Neural progenitor cell (in vitro differentiated cells): ENCODE data around the gene FCAR. TPM values are rescaled to one million over a fixed set of nuclear protein-coding genes. Genes with fewer than 3 reads are reported as not detected.
"Not testable (repeated sequence)": the region's sequence is repeated elsewhere in the genome, so short reads cannot be mapped to it uniquely, and the experiment has no call there.

Experiments
- DNase-seq: peaks from one replicate; pipeline ENCODE4 v3.0.0-alpha.2; 2016; ENCODE audit warnings: low spot score
- H2AFZ ChIP-seq: fragments of 200-600 bp; sonication (generic); replicated peaks from 2 replicates; pipeline ENCODE4 v1.6.1; 2016; ENCODE audit warnings: antibody characterized with exemption
- H3F3A ChIP-seq: fragments of 200-600 bp; sonication (generic); 2 replicates; pipeline ENCODE4 v1.6.1; 2016; ENCODE audit warnings: antibody characterized with exemption, low read depth
- H3K27ac ChIP-seq: fragments of 200-600 bp; sonication (generic); 2 replicates; pipeline ENCODE4 v1.5.1; 2016; ENCODE audit warnings: mild to moderate bottlenecking
- H3K27me3 ChIP-seq: fragments of 200-600 bp; sonication (generic); 2 replicates; pipeline ENCODE4 v1.6.1; 2016; ENCODE audit warnings: mild to moderate bottlenecking, moderate library complexity
- H3K36me3 ChIP-seq: fragments of 200-600 bp; sonication (generic); 2 replicates; pipeline ENCODE4 v1.5.1; 2016
- H3K4me1 ChIP-seq: fragments of 200-600 bp; sonication (generic); 2 replicates; pipeline ENCODE4 v1.6.1; 2016; ENCODE audit warnings: mixed run types
- H3K4me2 ChIP-seq: fragments of 200-600 bp; sonication (generic); 2 replicates; pipeline ENCODE4 v1.6.1; 2016
- H3K4me3 ChIP-seq: fragments of 200-600 bp; sonication (generic); 2 replicates; pipeline ENCODE4 v1.5.1; 2016
- H3K79me2 ChIP-seq: fragments of 200-600 bp; sonication (generic); 2 replicates; pipeline ENCODE4 v1.6.1; 2016; ENCODE audit warnings: low read depth
- H3K9ac ChIP-seq: fragments of 200-600 bp; sonication (generic); 2 replicates; pipeline ENCODE4 v1.6.1; 2016
- H3K9me3 ChIP-seq: fragments of 200-600 bp; sonication (generic); 2 replicates; pipeline ENCODE4 v1.5.1; 2016; ENCODE audit warnings: low read depth
- H4K20me1 ChIP-seq: fragments of 200-600 bp; sonication (generic); 2 replicates; pipeline ENCODE4 v1.6.1; 2016; ENCODE audit warnings: low read depth
- H3K27ac Mint-ChIP-seq: 3 replicates; pipeline ENCODE4 v1.8.0; 2021; ENCODE audit warnings: mixed read lengths
- H3K27me3 Mint-ChIP-seq: 2 replicates; pipeline ENCODE4 v1.8.0; 2022; ENCODE audit warnings: low read depth, mild to moderate bottlenecking, inconsistent platforms, moderate library complexity, mixed read lengths; ENCODE audit not compliant: insufficient read depth
- H3K36me3 Mint-ChIP-seq: 3 replicates; pipeline ENCODE4 v1.8.0; 2021; ENCODE audit warnings: mixed read lengths
- H3K4me1 Mint-ChIP-seq: 3 replicates; pipeline ENCODE4 v1.8.0; 2021; ENCODE audit warnings: mixed read lengths
- H3K4me3 Mint-ChIP-seq: 3 replicates; pipeline ENCODE4 v1.8.0; 2021; ENCODE audit warnings: mild to moderate bottlenecking, moderate library complexity, mixed read lengths
- H3K9me3 Mint-ChIP-seq: 3 replicates; pipeline ENCODE4 v1.8.0; 2020; ENCODE audit warnings: mixed read lengths
- CTCF ChIP-seq: fragments of 200-600 bp; sonication (generic); IDR thresholded peaks from 2 replicates; pipeline ENCODE4 v1.5.1; 2017; ENCODE audit warnings: antibody characterized with exemption, mild to moderate bottlenecking
- EZH2 ChIP-seq: fragments of 200-600 bp; sonication (generic); IDR thresholded peaks from 2 replicates; pipeline ENCODE4 v1.6.1; 2017; ENCODE audit warnings: antibody characterized with exemption, mild to moderate bottlenecking, moderate library complexity
- EZH2phosphoT487 ChIP-seq: fragments of 200-600 bp; sonication (generic); IDR thresholded peaks from 2 replicates; pipeline ENCODE4 v1.6.1; 2017; ENCODE audit warnings: antibody characterized with exemption
- total RNA-seq: library from RNA; depleted of rRNA; stranded (reverse); fragments of >200 nt; gene quantifications from 2 replicates; pipeline ENCODE4 v1.2.3, GENCODE V29; 2015; ENCODE audit warnings: low replicate concordance

The FCAR gene
- total RNA-seq, 1 donor from 2014 or later, result not detected

DNA sequence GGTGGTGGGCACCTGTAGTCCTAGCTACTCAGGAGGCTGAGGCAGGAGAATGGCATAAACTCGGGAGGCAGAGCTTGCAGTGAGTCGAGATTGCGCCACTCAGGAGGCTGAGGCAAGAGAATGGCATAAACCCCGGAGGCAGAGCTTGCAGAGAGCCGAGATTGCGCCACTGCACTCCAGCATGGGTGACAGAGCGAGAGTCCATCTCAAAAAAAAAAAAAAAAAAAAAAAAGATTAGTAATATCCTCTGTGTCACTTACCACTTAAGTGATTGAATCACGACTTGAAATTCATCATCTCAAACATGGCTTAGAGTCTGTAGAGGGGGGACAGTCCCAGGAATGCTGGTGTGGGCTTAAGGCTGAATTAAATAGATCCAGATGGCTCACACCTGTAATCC, 27.1 kb downstream of the FCAR start:
- H3K79me2 ChIP-seq, H4K20me1 ChIP-seq, H3K27me3 ChIP-seq, H3K36me3 ChIP-seq, H3K9me3 ChIP-seq, H3K27ac ChIP-seq, H3K4me2 ChIP-seq, H3K27ac Mint-ChIP-seq, DNase-seq, H3K36me3 Mint-ChIP-seq, H3K9ac ChIP-seq, H3K4me1 ChIP-seq, H3K9me3 Mint-ChIP-seq, H3K4me1 Mint-ChIP-seq, H3K4me3 Mint-ChIP-seq, H2AFZ ChIP-seq, H3K4me3 ChIP-seq, H3F3A ChIP-seq: not testable (repeated sequence)
- H3K27me3 Mint-ChIP-seq, result peaks cover 11% of the 10 kb centered on the region

GRCh38 chr19:54902061-54902460, 28.0 kb downstream of the FCAR start:
- H3K4me3 ChIP-seq, result no peak overlapping the region
- H4K20me1 ChIP-seq, result no peaks in the 10 kb centered on the region
- no peaks in the 10 kb centered on the region for H3K79me2 ChIP-seq
- TF ChIP-seq EZH2phosphoT487 (no peak), CTCF (no peak), EZH2 (no peak)
- H3K27me3 Mint-ChIP-seq, result peaks cover 11% of the 10 kb centered on the region
- no peaks in the 10 kb centered on the region for H3K36me3 ChIP-seq
- H3K9ac ChIP-seq, result no peak overlapping the region
- no peak for DNase-seq
- H3K4me3 Mint-ChIP-seq, result no peak overlapping the region
- no peaks in the 10 kb centered on the region for H3F3A ChIP-seq
- no peak overlapping the region for H3K4me2 ChIP-seq
- H3K9me3 Mint-ChIP-seq, result peaks cover 6% of the 10 kb centered on the region
- no peak overlapping the region for H3K27ac Mint-ChIP-seq
- no peaks in the 10 kb centered on the region for H3K4me1 Mint-ChIP-seq
- H3K9me3 ChIP-seq, result no peaks in the 10 kb centered on the region
- H3K27me3 ChIP-seq, result no peaks in the 10 kb centered on the region
- no peak overlapping the region for H2AFZ ChIP-seq
- no peaks in the 10 kb centered on the region for H3K4me1 ChIP-seq
- no peak overlapping the region for H3K27ac ChIP-seq
- H3K36me3 Mint-ChIP-seq, result no peaks in the 10 kb centered on the region

DNA sequence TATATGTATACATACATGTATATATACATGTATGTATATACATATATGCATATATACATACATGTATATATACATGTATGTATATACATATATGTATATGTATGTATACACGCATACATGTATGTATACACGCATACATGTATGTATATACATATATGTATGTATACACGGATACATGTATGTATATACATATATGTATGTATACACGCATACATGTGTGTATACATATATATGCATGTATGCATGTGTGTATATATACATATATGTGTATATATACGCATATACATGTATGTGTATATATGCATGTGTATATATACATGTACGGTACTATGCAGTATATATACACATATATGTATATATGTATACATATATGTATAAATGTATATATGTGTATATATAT, 29.3 kb downstream of the FCAR start:
- Histone ChIP-seq H3K27me3 (no peaks in the 10 kb centered on the region), H3K27ac (no peak overlapping the region), H2AFZ (no peak overlapping the region), H3K4me2 (no peak overlapping the region), H3K79me2 (no peaks in the 10 kb centered on the region), H3K9ac (no peak overlapping the region), H3F3A (no peaks in the 10 kb centered on the region), H3K9me3 (no peaks in the 10 kb centered on the region), H3K4me3 (no peak overlapping the region), H4K20me1 (no peaks in the 10 kb centered on the region), H3K36me3 (no peaks in the 10 kb centered on the region), H3K4me1 (no peaks in the 10 kb centered on the region)
- peaks cover 11% of the 10 kb centered on the region for H3K27me3 Mint-ChIP-seq
- no peak overlapping the region for H3K4me3 Mint-ChIP-seq
- peaks cover 6% of the 10 kb centered on the region for H3K9me3 Mint-ChIP-seq
- no peak overlapping the region for H3K27ac Mint-ChIP-seq
- no peak for TF ChIP-seq EZH2phosphoT487
- TF ChIP-seq CTCF, result no peak
- TF ChIP-seq EZH2, result no peak
- DNase-seq, result no peak
- H3K4me1 Mint-ChIP-seq, result no peaks in the 10 kb centered on the region
- no peaks in the 10 kb centered on the region for H3K36me3 Mint-ChIP-seq

DNA sequence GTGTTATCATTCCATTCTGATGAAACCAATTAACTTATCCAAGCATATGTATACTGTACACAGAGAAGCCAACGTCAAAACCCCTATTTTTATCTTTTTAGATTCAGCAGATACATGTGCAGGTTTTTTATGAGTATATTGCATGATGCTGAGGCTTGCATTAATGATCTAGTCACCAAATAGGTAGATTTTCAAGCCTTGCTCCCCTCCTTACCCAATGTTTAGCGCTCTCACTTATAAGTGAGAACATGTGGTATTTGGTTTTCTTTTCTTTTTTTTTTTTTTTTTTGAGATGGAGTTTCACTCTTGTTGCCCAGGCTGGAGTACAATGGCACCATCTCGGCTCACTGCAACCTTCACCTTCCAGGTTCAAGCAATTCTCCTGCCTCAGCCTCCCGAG, 30.2 kb downstream of the FCAR start:
- not testable (repeated sequence) for H3K9me3 Mint-ChIP-seq, H3K27me3 ChIP-seq

More for the DNA sequence above, 30.2 kb downstream of the FCAR start:
- H3K36me3 Mint-ChIP-seq, H3K27me3 Mint-ChIP-seq, H3K36me3 ChIP-seq, H2AFZ ChIP-seq, DNase-seq, H3K27ac ChIP-seq, H3K4me1 ChIP-seq, H3K4me3 ChIP-seq, H3K9ac ChIP-seq, H4K20me1 ChIP-seq, H3K4me1 Mint-ChIP-seq, H3K27ac Mint-ChIP-seq, H3K4me3 Mint-ChIP-seq, H3F3A ChIP-seq, H3K79me2 ChIP-seq, H3K4me2 ChIP-seq, H3K9me3 ChIP-seq: not testable (repeated sequence)
